Activated B cell treated with CpG ODN at 0.5 μM for 24 hours (primary cell): ENCODE measurements around the gene LRGUK. TPM values are rescaled to one million over a fixed set of nuclear protein-coding genes. Genes with fewer than 3 reads are reported as not detected.

Experiments used
- ATAC-seq: fragments of 200-7000 bp; cut with Tn5 transposase; one replicate; pipeline ENCODE4 v1.10.0; 2021; ENCODE audit warnings: low read depth, mild to moderate bottlenecking, moderate library complexity
- CTCF ChIA-PET: fragments of 350-600 bp; sonication (Branson Sonifier 250); formaldehyde crosslinking; loops from one replicate; lab custom pipeline; 2021; ENCODE audit warnings: antibody characterized with exemption; lab: Charles Lee
- POLR2A ChIA-PET: fragments of 350-600 bp; sonication (Branson Sonifier 250); formaldehyde crosslinking; loops from one replicate; lab custom pipeline; 2021; ENCODE audit warnings: antibody characterized with exemption; lab: Charles Lee
- DNase-seq: peaks from one replicate; pipeline ENCODE4 v3.0.0; 2022
- H3K27ac Mint-ChIP-seq: one replicate; pipeline ENCODE4 v1.8.0; 2020; ENCODE audit warnings: mixed read lengths
- H3K27me3 Mint-ChIP-seq: one replicate; pipeline ENCODE4 v1.8.0; 2021; ENCODE audit warnings: mixed read lengths
- H3K36me3 Mint-ChIP-seq: one replicate; pipeline ENCODE4 v1.8.0; 2021; ENCODE audit warnings: low read depth, mixed read lengths
- H3K4me1 Mint-ChIP-seq: one replicate; pipeline ENCODE4 v1.8.0; 2021; ENCODE audit warnings: mixed read lengths
- H3K4me3 Mint-ChIP-seq: one replicate; pipeline ENCODE4 v1.8.0; 2020; ENCODE audit warnings: mild to moderate bottlenecking, mixed read lengths
- H3K9me3 Mint-ChIP-seq: one replicate; pipeline ENCODE4 v1.8.0; 2020; ENCODE audit warnings: mixed read lengths
- intact Hi-C: fragments of 100-400 bp; cut with micrococcal nuclease; formaldehyde crosslinking; loops from one replicate; pipeline ENCODE4 v1.15.1; 2024
- total RNA-seq: library from RNA; stranded (reverse); gene quantifications from 2 replicates; pipeline ENCODE4 v1.2.3, GENCODE V29; 2022
- TF ChIP-seq, protein P1 (sequence below): fragments of 200-600 bp; IDR thresholded peaks from one replicate; pipeline ENCODE4 v1.8.0; 2022; ENCODE audit warnings: antibody characterized with exemption, mild to moderate bottlenecking

The LRGUK gene
- total RNA-seq, 1 donor from 2014 or later, result 1.0 TPM

DNA sequence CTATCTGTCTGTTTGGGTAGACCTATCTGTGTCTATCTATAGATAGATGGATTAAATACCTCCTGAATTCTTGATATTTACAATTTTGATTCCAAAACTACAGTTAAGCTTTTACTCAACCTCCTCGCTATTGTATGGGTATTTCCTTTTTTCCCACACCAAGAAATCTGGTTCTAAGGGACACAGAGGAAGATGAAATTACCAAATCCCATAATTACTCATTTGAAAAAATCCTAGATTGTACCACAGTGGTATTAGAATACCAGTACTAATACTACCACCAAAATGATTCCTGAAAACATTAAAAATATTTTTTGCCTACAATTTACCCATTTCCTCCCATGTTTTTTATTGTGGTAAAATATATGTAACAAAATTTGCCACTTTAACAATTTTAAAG, 53.2 kb downstream of the LRGUK start:
- Mint-ChIP-seq H3K36me3 (no peaks in the 10 kb centered on the region), H3K27me3 (no peaks in the 10 kb centered on the region), H3K4me3 (no peak overlapping the region), H3K9me3 (no peaks in the 10 kb centered on the region), H3K27ac (no peak overlapping the region), H3K4me1 (no peaks in the 10 kb centered on the region)
- DNase-seq (no peak), ATAC-seq (no peak)
- ChIA-PET POLR2A (no interaction called here), CTCF (no interaction called here)
- intact Hi-C loops, result no loop called here
- TF ChIP-seq, protein P1, sequence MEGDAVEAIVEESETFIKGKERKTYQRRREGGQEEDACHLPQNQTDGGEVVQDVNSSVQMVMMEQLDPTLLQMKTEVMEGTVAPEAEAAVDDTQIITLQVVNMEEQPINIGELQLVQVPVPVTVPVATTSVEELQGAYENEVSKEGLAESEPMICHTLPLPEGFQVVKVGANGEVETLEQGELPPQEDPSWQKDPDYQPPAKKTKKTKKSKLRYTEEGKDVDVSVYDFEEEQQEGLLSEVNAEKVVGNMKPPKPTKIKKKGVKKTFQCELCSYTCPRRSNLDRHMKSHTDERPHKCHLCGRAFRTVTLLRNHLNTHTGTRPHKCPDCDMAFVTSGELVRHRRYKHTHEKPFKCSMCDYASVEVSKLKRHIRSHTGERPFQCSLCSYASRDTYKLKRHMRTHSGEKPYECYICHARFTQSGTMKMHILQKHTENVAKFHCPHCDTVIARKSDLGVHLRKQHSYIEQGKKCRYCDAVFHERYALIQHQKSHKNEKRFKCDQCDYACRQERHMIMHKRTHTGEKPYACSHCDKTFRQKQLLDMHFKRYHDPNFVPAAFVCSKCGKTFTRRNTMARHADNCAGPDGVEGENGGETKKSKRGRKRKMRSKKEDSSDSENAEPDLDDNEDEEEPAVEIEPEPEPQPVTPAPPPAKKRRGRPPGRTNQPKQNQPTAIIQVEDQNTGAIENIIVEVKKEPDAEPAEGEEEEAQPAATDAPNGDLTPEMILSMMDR, result no peak

DNA sequence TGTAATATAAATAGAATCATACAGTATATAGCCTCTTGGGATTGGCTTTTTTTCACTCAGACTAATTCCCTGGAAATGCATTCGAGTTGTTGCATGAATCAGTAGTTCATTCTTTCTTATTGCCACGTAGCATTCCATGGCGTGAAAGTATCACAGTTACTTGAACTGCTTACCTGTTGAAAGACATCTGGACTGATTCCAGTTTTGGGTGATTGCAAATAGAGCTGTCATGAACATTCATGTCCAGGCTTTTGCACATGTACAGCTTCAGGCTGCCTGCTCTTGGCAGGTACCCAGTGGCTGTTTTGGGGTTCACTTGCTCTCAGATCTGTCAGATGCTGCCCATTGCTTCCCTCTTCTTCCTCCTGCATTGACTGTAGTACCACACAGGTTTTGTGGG, 54.9 kb downstream of the LRGUK start:
- Mint-ChIP-seq H3K27ac (no peak overlapping the region), H3K27me3 (no peaks in the 10 kb centered on the region), H3K4me1 (no peaks in the 10 kb centered on the region), H3K4me3 (no peak overlapping the region), H3K9me3 (no peaks in the 10 kb centered on the region), H3K36me3 (no peaks in the 10 kb centered on the region)
- intact Hi-C loops, result no loop called here
- TF ChIP-seq, protein P1, result no peak
- POLR2A ChIA-PET, result no interaction called here
- no peak for ATAC-seq
- DNase-seq, result no peak
- CTCF ChIA-PET, result no interaction called here

DNA sequence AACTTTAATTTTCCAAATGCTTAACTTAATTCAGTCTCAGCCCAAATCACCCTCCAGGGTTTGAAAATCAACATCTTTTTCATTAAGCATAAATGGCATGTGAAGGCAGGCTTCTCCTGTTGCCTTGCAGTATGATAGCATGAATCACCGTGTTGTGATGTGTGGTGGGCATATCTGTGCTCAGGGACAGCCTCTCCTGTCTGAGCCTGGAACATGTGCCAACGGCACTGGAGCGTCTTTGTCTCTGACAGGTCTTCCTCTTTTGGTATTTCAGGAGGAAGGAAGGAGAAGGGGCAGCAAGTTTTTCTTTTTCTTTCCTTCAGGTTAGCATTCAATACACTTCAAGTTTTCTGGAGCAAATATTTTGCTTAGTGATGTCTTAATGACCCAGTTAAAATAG, 57.6 kb downstream of the LRGUK start:
- ChIA-PET CTCF (no interaction called here), POLR2A (no interaction called here)
- no peak overlapping the region for H3K4me3 Mint-ChIP-seq
- no peak for DNase-seq
- no peaks in the 10 kb centered on the region for H3K4me1 Mint-ChIP-seq
- TF ChIP-seq, protein P1, result no peak
- H3K36me3 Mint-ChIP-seq, result no peaks in the 10 kb centered on the region
- no peak overlapping the region for H3K27ac Mint-ChIP-seq
- no peaks in the 10 kb centered on the region for H3K27me3 Mint-ChIP-seq
- H3K9me3 Mint-ChIP-seq, result no peaks in the 10 kb centered on the region
- no peak for ATAC-seq
- intact Hi-C loops, result no loop called here

DNA sequence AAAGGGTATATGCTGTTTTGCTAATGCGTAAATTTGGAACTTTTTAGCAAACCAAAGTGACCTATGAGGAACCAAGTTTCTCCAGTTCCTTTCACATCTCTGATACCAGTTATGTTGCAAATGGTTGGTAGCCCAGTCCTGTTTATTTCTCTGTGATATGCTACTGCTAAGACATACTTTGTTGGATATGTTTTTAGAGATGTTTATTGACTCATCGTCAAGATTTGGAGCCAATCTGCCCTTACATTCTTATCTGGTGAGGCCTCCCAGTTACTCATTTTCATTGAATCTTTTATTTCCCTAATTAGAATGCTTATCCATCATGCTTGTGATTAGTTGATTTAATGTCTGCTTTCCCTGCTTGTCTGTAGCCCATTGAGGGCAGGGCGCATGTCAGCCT, 58.9 kb downstream of the LRGUK start:
- ATAC-seq (no peak), DNase-seq (no peak)
- Mint-ChIP-seq H3K27ac (no peak overlapping the region), H3K27me3 (no peaks in the 10 kb centered on the region), H3K9me3 (no peaks in the 10 kb centered on the region), H3K4me3 (no peak overlapping the region), H3K4me1 (no peaks in the 10 kb centered on the region), H3K36me3 (no peaks in the 10 kb centered on the region)
- ChIA-PET POLR2A (no interaction called here), CTCF (no interaction called here)
- TF ChIP-seq, protein P1, result no peak
- intact Hi-C loops, result no loop called here

DNA sequence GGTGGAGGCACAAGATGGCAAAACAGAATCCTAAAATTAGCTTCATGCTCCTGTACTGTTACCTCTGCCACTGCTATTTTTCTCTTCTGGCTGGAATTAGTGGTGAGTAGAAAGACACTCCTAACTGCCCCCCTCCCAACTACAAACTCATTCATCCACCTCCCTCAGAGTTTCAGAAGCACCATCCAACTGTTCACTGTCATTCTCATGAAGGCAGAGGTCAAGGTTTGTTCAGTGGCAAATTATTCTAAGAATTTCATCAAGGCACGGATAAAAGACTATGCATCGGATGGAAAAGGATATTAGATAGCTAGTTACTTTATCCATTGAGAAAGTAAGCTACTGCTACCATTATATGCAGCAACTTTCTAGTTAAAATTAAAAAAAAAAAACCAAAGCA, 59.7 kb downstream of the LRGUK start:
- intact Hi-C loops, result no loop called here
- Mint-ChIP-seq H3K4me3 (no peak overlapping the region), H3K4me1 (no peaks in the 10 kb centered on the region), H3K36me3 (no peaks in the 10 kb centered on the region), H3K27ac (no peak overlapping the region), H3K9me3 (no peaks in the 10 kb centered on the region), H3K27me3 (no peaks in the 10 kb centered on the region)
- CTCF ChIA-PET, result no interaction called here
- ATAC-seq (no peak), DNase-seq (no peak)
- POLR2A ChIA-PET, result no interaction called here
- TF ChIP-seq, protein P1, result no peak
